Fibroblast of skin of scalp (primary cell): ENCODE data around the gene CMTM7.
"Not testable (repeated sequence)": the region's sequence is repeated elsewhere in the genome, so short reads cannot be mapped to it uniquely, and the experiment has no call there.

Experiments
- DNase-seq: peaks from one replicate; pipeline ENCODE4 v3.0.0-alpha.2; 2013

Gene CMTM7

DNA sequence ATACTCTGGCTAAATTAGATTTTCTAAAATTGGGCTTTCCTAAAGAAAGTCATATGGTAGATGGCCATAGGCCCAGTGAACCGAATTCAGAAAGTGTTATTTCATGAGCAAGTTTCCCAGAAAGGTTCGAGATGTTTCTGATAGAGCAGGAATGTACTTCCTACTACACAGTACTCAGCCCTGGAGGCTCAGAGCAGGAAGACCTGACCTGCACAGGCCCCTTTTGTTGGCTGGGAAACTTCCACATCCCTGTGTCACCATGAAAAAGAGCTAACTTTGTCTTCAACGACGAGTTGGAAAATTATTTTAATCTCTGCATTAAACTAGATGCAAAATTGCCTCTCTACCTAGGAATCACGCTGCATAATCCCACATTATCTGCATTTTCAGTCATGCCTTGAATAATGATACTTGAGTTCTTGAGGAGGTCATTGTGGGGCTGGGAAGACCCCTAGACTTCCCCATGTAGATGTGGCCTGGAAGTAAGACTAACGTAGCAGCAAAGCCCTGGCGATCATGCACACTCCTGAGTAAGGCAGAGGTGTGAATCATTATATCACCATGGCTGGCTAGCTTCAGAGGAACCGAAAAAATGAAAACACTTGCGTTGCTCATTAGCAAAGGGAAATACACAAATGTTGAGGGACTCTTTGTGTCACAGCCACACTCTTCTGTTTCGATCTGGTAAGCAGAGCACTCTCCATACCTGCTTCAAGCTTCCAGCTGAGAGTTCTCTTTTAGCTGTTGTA lies 47.1 kb downstream of the CMTM7 start:
- DNase-seq, result no peak

DNA sequence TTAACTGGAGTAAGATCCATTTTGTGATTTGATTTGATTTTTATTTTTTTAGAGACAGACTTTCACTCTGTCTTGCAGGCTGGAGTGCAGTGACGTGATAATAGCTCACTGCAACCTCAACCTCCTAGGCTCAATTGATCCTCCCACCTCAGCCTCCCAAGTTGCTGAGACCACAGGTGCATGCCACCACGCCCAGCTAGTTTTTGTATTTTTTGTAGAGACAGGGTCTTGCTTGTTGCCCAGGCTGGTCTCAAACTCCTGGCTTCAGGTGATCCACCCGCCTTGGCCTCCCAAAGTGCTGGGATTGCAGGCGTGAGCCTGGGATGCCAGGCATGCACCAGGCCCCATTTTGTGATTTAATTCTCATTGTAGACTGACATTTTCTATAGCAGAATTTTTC lies 47.8 kb downstream of the CMTM7 start:
- not testable (repeated sequence) for DNase-seq

DNA sequence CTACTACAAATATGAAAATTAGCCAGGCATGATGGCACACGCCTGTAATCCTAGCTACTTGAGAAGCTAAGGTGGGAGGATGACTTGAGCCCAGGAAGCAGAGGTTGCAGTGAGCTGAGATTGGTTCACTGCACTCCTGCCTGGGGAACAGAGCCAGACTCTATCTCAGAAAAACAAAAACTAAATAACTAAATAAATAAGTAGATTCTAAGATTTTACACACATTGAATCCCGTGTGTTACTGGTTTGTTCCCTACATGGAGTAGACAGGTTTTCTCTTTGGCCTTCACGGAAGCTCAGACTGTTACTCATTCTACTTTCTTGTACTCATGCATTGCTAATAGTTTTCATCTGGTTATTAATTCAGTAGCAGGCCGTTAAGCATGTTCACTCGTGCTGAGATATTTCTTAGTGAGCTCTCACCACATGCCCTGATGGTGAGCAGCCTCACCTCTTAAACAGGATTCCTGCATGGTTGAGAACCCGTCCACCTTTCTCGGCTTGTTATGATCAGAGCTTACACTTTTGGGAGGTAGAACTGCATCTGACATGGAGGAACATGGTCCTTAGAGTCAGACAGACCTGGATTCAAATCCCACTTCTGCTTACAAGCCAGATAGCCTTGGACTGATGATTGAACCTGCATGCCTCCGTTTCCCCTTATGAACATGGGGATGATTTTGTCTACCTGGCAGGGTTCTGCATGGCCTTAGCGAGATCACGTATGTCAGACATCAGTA lies 49.1 kb downstream of the CMTM7 start:
- DNase-seq, result no peak

DNA sequence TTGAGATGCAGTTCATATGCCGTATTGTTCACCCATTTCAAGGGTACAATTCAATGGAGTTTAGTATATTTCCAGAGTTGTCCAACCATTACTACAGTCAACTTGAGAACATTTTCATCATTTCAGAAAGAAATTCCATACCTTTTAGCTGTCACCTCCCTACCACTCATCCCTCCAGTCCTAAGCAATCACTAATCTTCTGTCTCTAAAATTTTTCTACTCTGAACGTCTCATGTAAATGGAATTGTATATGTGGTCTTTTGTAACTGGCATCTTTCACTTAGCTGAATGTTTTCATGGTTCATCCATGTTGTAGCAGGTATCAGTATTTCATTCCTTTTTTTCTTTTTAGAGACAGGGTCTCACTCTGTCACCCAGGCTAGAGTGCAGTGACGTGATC lies 51.1 kb downstream of the CMTM7 start:
- peak; percentile 41 for DNase-seq

DNA sequence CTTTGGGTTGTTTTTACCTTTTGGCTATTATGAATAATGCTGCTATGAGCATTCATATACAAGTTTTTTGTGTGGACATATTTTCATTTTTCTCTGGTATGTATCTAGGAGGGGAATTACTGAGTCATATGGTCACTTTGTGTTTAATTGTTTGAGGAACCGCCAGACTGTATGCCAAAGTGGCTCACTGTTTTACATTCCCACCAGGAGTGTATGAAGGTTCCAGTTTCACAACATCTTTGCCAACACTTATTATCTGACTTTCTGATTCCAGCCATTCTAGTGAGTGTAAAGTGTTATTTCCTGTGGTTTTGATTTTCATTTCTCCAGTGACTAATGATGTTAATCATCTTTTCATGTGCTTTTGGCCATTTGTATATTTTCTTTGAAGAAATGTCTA lies 51.8 kb downstream of the CMTM7 start:
- DNase-seq, result peak; percentile 56

DNA sequence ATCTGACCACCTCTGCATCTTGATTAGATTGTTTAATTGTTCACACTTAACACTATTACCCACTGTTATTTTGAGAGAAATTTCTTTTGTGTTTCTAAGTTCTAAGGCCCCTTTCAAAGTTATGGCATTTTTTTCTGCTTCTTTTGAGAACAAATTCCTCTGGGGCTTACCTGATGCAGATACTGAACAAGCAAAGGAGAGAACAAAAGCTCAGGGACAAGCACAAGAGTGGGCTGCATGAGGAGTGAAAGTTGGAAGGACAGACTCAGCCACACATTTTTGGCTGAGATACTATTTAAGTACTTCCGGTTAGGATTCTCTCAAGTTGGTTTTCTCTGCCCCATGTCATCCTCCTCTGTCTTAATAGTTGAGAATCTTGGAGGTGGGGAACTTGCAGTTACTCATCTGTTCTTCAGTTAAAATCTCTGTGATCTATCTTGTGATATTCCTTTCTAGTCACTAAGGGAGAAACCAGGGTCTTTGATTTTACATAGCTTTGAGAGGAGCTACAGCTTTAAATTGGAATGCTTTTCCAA lies 56.3 kb downstream of the CMTM7 start:
- DNase-seq, result no peak

DNA sequence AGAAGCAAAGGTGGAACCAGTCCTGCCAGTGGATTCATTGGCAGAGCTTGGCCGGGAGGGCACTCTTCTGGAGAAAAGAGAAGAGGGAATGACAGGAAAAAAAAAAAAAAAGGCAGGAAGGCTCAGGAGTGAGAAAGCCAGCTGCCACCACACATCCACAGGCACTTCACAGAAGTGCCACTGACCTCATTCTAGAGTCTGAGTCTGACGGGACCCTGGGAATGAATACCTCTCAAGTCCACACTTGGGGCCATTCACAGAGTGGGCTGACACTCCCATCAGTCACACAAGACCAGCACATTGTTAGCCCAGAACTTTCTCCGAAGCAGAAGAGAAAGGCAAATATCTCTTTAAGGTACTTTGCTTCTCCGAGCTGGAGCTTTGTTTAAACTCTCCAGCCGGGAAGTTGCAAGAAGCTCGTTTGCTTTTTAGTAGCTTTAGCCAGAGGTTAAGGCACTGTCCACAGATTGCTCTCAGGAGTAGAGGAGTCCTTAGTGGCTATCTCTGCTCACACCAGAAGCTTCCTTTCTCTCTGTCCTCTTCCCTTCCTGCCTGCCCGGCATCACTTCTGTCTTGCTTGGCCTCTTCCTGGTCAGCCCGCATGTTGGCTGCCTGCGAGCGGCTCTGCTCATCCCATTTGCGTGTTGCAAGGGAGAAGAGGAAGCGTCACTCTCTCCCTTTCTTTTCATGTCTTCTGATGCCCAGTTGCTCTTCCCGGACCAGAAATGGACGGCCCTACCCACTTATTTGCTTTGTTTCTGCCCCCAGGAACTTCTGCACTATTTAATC lies 57.2 kb downstream of the CMTM7 start:
- no peak for DNase-seq

DNA sequence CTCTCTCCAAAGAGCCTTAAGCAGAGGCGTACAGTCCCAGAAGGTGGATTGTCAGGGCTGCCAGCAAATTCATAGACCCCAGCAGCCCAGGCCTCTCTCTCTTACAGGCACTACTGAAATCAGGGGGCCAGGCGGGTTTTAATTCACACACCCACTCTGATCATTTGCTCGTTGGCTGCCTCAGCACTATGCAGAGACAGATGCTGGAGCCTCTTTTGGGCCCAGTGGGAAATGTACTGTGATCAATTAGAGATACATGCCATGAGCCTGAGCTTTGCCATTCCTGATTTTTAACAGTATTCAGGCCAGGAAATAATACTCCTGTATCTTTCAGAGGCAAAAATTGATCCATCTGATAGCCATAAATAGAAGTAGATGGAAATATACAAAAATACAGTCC lies 58.0 kb downstream of the CMTM7 start:
- DNase-seq, result no peak

DNA sequence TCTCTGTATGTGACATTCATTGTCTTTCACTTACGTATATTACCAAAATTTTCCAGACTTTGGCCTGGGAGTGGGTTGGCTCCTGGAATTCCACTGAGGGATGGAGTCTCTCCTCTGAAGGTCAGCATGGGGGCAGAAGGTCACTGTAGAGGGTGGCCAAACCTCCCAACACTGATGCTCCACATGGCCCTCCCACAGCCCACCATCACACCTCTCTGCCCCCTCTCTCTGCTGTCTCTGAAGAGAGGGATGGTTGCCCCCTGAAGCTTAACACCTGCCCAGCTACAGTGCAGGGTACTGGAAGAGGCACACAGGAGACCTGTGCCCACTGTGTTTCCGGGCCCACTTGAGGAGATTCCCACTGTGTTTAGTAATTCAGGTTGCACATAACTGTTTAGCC lies 58.8 kb downstream of the CMTM7 start:
- DNase-seq, result no peak

DNA sequence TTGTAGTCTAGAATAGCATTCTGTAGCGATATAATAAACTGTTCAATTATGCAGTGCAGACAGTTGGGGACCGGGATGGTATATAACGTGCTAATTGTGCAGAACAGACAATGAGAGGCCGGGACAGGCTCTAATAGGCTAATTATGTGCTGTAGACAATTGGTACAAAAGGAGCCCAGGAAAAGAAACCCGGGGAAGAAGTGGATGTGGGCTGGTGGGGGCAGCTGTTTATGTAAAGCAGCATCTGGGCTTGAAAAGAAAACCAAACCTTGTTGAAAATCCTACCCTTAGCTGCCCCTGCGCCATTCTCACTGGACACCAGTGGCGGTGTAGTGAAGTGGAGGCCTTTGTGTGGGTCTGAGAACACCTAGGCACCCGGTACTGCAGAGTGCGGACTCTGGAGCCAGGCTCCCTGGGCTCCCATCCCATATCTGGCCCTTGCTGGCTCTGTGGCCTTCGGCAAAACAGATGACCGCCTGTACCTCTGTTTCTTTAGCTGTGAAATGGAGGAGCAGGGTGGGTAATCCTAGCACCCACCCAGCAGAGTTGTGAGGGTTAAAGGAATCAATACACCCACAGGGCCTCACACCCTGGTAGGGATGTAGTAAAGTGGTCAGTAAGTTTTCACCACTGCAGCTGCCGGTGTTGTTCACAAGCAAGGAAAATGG lies 59.5 kb downstream of the CMTM7 start:
- DNase-seq, result no peak

DNA sequence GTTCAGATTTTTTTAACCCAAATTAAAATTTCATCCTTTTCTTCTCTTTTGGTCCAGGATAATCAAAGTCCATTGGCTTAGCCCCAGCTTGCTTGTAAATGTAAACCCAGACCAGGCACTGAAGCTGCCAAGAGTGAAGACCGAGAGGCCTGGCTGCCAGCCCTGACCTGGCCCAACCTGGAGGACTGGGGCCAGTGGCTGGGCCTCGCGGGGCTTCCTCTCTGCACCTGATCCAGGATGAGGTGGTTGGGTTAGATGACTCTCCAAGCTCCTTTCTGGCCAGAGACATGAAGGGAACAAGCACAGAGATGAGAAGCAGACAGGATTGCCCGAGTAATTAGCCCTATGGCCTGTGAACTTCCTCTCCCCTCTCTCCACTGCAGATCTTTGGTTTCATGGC lies 60.4 kb downstream of the CMTM7 start:
- no peak for DNase-seq

DNA sequence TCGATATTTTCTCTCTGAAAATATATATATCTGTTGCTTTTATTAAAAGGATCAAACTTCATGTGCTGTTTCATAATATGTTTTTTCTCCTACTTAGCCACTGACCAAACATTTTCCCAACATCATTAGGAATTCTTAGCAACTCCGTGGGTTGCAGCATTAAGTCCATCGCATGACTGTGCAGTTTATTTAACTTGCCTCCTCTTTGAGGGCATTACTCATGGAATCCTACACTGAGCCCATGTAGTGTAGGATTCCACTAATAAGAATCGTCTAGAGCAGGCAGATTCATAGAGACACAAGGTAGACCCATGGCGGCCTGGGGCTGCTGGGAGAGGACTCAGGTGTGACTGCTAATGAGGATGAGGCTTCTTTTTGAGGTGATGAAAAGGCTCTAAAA lies 61.7 kb downstream of the CMTM7 start:
- DNase-seq, result peak; percentile 71

DNA sequence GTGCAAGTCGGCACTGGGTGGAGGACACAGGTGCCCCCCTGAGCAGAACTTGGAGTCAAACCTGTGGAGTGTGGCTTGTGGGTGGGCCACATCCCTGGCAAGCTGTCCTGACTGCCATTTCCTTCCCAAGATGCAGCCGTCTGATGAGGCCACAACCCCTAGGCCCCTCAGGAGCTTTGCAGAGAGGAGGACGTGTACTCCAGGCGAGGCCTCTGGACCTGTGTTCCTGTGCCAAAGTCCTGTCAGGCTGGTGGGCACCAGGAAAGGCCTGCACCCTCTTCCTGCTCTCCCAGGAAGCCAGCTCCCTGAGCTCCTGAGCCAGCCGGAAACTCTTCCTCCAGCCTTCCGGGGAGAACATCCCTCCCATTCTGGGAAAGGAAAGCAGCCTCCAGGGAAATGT lies 62.5 kb downstream of the CMTM7 start:
- no peak for DNase-seq

DNA sequence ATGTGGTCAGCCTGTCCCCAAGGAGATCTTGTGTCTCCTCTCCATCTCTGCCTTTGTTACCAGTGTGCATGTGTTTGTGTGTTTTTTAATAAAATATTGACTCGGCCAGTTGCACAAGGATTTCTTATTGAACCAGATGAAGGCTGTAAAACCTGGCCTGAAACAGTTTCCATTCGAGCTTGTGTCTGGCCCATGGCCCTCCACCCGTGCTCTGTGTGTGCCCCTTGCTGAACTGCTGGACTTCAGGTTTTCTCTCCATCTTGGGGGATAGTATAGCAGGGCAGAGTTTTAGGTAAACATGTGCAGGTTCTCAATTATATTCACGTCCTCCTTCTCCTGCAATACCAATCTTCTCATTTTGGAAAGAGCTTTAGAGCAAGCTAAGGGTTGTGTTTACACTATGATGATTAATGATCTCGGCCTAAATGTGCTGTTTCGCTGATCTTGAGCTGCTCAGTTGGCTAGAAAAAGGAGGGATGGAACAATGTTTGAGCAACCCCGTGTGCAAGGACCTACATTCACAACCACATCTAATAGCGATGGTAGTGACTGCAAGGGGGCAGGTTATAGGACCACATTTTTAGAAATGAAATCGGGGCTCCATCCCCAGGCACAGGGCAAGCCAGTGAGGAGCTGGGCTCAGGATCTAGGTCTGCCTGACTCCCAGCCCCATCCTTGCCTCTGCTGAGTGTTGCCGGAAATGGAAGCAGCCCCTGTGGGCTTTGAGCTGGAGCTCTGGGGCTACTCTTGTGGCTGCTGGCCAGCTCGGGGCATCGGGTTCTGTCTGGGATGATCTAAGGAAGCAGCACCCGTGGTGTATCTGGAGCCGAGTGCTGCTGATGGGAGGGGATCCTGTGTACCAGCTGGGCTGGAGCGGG lies 63.3 kb downstream of the CMTM7 start:
- no peak for DNase-seq

DNA sequence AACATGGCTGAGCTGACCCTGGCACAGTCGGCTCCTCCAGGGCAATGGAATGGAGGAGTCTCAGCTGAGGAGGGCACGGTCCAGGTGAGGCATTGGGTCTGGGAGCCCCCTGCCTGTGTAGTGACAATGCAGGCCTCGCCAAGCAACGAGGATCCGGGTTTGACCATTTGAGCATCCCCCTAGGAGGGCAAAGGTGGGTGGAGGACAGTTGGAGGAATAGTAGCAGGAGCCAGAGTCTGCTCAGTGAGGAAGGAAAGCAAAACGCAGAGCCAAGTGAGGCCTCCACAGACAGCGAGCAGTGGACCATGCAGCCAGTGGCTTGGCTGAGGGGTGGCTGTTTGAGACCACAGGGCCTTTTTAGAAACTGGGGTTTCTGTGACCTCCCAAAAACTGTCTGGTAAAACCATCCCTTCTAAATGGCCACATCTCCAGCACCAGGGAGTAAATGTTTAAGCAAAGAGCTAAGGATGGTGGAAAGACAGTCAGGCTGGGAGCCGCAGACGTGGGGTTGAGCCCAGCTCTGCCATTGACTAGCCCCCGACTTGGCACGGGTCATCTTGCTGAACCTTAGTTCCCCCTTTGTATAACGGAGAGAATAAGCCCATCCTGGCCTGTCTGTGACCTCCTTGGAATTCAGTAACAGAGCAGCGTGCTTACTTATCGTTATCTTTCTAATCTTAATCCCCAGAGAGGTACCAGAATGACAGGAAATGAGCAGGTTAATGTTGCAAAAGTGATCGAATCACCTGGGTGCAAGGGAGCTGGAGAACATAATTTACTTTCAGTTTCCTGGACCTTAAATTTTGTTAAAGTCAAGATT lies 64.2 kb downstream of the CMTM7 start:
- DNase-seq, result no peak

DNA sequence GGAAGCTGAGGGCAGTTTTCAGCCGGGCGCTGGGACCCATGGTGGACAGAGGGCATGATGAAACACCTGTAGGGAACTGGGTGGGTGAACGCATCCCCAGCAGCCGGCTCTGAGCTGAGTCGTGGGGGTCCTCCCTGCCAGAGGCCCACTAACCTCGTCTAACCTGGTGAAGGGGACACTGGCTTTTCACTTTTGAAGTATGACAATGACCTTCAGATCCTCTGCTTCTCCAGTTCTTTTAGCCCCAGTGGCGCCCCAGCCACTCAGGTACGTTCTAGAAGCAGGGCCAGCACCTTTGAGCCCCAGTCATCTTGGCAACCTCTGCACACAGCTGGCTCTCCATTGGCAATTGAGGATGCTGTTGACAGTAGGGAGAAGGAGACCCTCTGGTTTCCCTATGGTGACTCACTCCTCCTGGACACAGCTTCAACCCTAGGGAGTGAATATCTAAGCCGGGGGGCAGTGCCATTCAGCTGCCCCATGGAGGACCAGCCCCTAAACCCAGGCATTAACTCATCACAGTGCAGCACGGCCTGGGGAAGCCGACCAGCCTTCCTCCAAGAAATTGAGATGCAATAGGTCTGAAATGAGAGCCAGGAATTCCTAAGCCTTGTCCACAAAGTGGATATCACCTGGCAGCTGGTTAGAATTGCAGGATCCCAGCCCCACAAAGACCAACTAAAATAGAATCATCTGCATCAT lies 64.9 kb downstream of the CMTM7 start:
- no peak for DNase-seq

DNA sequence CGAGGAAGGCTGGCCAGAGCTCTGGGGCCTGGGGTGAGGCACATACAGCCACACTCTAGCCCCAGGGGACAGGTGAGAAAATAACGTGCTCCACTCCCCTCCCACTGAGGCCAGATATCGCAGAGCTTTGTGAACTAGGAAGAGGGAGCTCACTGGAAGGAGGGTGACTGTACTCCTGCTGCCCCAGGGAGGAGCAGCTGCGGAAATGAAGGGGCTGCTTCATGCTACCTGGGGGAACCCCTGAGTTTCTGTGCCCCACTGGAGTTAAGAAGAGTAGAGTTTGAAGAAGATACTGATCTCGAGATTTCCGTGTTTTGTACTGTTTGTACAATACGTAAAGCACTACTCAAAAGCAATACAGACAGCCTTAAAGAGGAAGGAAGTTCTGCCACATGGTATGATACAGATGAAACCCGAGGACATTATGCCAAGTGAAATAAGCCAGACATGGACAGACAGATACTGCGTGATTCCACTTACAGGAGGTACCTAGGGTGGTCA lies 66.4 kb downstream of the CMTM7 start:
- DNase-seq, result no peak

DNA sequence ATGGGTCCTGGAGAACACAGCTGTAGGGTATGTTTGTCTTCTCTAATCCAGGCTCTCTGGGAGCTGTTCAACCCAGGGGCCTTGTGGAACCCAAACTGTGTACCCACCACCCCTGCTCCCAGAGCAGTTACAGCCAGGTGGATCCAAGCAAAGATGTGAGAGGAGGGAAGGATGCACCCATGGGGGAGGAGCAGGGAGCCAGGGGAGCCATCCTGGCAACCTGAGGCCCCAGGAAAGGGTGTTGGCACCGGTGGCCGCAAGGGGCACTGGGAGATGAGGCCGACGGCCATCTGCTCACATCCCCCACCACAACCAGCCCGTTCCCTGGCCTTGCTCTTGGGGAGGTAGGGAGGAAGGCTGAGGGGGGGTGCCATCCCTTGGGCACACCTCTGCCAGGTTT lies 67.8 kb downstream of the CMTM7 start:
- no peak for DNase-seq

DNA sequence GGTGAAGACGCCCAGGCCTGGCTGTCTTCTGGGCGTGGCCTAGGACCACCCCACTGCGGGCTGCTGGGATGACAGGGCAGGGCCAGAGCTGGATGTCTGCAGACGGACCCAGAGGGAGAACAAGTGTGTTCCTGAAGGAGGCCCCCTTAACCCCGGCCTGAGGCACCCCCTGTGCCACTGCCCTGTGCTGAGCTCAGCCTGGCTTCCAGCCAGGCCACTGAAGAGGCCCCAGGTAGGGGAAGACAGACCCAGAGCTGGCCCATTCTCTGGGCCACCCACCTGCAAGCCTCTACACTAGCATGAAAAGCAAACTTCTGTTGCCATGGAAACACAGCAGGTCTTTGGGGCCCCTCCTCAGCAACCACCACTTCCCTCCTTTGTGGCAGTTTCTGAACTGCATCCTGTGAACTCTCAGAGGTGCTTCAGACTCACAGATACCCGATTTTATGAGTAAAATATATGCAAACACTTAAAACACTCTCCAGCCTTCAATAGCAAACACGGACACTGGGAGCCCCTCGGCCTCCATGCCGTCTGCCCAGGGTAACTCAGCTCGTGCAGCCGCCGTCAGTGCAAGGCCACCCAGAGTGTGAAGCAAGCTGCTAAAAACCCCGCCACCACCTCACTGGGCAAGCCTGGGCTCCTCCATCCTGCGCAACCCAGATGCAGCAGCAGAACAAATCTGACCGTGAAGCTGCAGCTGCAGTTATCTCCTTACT lies 68.5 kb downstream of the CMTM7 start:
- DNase-seq, result no peak
